Esophagus muscularis mucosa (tissue), 4 donors: ENCODE data around the gene TRABD2B. TPM values are rescaled to one million over a fixed set of nuclear protein-coding genes. Genes with fewer than 3 reads are reported as not detected.

Experiments
- DNase-seq: peaks from one replicate; pipeline ENCODE4 v3.0.0-alpha.2; 2017; ENCODE audit errors: extremely low spot score
- H3K27ac ChIP-seq, 4 donors: fragments of 200-600 bp; sonication (generic); replicated peaks in 1 of 4; 1 replicate in 3 of 4; 2 replicates in 1 of 4; pipeline ENCODE4 v1.5.1; 2016 to 2019; ENCODE audit warnings: mild to moderate bottlenecking in 1 of 4
- H3K27me3 ChIP-seq, 4 donors: fragments of 200-600 bp; sonication (generic); one replicate each; pipeline versions ENCODE4 v1.5.1 to v1.6.0; 2016 to 2019
- H3K36me3 ChIP-seq, 4 donors: fragments of 200-600 bp; sonication (generic); one replicate each; pipeline ENCODE4 v1.5.1; 2016 to 2019
- H3K4me1 ChIP-seq, 4 donors: fragments of 200-600 bp; sonication (generic); one replicate each; pipeline ENCODE4 v1.5.1; 2016 to 2019
- H3K4me3 ChIP-seq, 4 donors: fragments of 200-600 bp; sonication (generic); 1 replicate in 2 of 4; 2 replicates in 2 of 4; pipeline ENCODE4 v1.5.1; 2016 to 2019; ENCODE audit warnings: mild to moderate bottlenecking in 4 of 4, moderate library complexity in 1 of 4
- H3K9me3 ChIP-seq, 4 donors: fragments of 200-600 bp; sonication (generic); 1 replicate in 3 of 4; 2 replicates in 1 of 4; pipeline ENCODE4 v1.5.1; 2016 to 2019
- EP300 ChIP-seq: sonication (generic); formaldehyde crosslinking; IDR thresholded peaks from one replicate; pipeline ENCODE4 v1.6.1; 2017; ENCODE audit warnings: antibody characterized with exemption
- POLR2A ChIP-seq: fragments of 450-650 bp; IDR thresholded peaks from one replicate; pipeline ENCODE4 v1.6.1; 2017; ENCODE audit warnings: antibody characterized with exemption, moderate library complexity, mild to moderate bottlenecking, low read depth
- POLR2AphosphoS5 ChIP-seq, 2 donors: sonication (generic); formaldehyde crosslinking; IDR thresholded peaks; one replicate each; pipeline ENCODE4 v1.6.1; 2017; ENCODE audit warnings: antibody characterized with exemption in 2 of 2
- WGBS: methylation state at CpG from one replicate; pipeline ENCODE4 v1.1.5; 2018; 5-methylcytosine and 5-hydroxymethylcytosine counted together
- intact Hi-C: fragments of 100-400 bp; cut with DNase I; formaldehyde crosslinking; loops from one replicate; pipeline ENCODE4 v1.15.1; 2023
- total RNA-seq, 4 donors: library from RNA; depleted of rRNA; stranded (reverse); fragments of >200 nt; gene quantifications; one replicate each; pipeline versions ENCODE4 v1.1.0 to v1.2.1, GENCODE V29; 2016
- TF ChIP-seq, protein P1 (sequence below), 3 experiments: fragments of 200-600 bp in 2 of 3; fragments of 450-650 bp in 1 of 3; sonication (generic) in 2 of 3; IDR thresholded peaks; one replicate each; pipeline ENCODE4 v1.5.1; 2017 to 2019; ENCODE audit warnings: antibody characterized with exemption in 3 of 3, mild to moderate bottlenecking in 2 of 3, moderate library complexity in 1 of 3

TRABD2B gene
- total RNA-seq, 4 donors from 2014 or later = 4.0 to 7.6 (median 4.1) TPM

DNA sequence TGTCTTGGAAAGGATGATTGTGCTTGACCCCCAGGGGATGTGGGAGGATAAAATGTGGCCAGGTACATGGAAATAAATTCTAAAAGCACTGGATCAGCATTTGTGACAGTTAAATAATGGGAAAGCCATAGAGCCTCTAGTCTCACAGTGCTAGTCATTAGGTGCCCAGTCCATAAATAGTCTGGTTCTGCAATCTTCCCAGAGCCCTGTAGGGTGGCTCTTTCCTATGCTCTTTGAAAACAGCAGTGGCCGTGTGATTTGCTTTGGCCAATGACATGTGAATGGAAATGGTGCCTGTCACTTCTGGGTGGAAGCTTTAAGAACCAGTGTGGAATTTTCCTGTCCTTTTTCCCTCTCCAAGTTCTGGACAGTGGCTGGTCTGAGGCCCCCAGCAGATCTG, 113.2 kb downstream of the TRABD2B start:
- intact Hi-C loops = no loop called here
- H3K9me3 ChIP-seq = no peaks in the 10 kb centered on the region
- WGBS = 93% methylated on average over 1 of the region's 1 CpG
- TF ChIP-seq, protein P1, sequence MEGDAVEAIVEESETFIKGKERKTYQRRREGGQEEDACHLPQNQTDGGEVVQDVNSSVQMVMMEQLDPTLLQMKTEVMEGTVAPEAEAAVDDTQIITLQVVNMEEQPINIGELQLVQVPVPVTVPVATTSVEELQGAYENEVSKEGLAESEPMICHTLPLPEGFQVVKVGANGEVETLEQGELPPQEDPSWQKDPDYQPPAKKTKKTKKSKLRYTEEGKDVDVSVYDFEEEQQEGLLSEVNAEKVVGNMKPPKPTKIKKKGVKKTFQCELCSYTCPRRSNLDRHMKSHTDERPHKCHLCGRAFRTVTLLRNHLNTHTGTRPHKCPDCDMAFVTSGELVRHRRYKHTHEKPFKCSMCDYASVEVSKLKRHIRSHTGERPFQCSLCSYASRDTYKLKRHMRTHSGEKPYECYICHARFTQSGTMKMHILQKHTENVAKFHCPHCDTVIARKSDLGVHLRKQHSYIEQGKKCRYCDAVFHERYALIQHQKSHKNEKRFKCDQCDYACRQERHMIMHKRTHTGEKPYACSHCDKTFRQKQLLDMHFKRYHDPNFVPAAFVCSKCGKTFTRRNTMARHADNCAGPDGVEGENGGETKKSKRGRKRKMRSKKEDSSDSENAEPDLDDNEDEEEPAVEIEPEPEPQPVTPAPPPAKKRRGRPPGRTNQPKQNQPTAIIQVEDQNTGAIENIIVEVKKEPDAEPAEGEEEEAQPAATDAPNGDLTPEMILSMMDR (IDR thresholded peaks at IDR 0.05) = no peak
- no peak for TF ChIP-seq POLR2A
- TF ChIP-seq EP300 = no peak
- no peaks in the 10 kb centered on the region for H3K36me3 ChIP-seq
- no peak overlapping the region for H3K4me3 ChIP-seq
- no peak overlapping the region for H3K27ac ChIP-seq
- DNase-seq = no peak
- H3K27me3 ChIP-seq = no peaks in the 10 kb centered on the region
- peaks cover 0 to 25% (median 16%) of the 10 kb centered on the region in 4 donors for H3K4me1 ChIP-seq

DNA sequence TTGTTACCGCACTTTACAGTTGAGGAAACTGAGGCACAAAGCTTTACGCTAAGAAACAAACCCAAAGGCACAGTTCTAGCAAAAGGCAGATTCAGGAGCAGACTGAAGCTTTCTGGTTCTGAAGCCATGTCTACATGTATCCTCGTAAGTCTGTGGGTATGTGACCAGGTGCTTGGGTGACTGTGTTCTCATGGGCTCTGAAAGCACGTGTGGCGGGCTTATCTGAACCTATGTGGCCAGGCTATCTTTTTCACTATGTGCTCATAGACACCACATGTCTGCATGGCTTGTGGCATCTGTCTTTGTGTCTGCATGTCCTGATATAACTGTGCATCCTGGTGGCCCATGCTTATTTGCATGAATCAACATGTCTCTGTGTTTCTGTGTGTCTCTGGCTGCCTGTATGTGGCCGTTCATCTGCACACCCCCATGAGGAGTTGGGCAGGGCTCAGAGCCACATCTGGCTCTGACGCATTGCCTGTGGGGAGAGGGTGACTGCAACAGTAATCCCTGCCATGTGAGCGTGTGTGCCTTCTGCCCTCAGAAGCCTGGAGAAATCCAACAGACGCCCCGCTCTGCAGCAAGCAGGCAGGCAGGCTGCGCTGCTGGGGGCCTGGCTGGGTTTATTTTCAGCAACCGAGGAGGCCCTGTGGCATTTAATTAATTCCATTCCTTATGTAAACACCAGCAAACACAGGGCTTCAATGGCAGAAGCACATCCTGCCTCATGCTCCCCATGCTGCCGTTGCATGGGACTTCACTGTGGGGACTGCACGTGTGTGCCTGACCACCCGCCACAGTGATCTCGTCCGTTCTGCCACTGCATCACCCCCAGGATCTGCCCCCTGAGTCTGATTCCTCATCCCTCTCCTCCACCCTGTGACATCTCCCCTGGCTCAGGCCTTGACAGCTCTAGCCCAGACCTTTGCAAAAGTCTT, 115.4 kb downstream of the TRABD2B start:
- Histone ChIP-seq H3K27me3 (no peaks in the 10 kb centered on the region), H3K9me3 (no peaks in the 10 kb centered on the region), H3K27ac (no peak overlapping the region), H3K4me3 (no peak overlapping the region), H3K36me3 (no peaks in the 10 kb centered on the region), H3K4me1 (peaks cover 0 to 8% (median 7%) of the 10 kb centered on the region in 4 donors)
- no peak for DNase-seq
- intact Hi-C loops = no loop called here
- WGBS = 80% methylated on average over 12 of the region's 17 CpGs
- TF ChIP-seq POLR2AphosphoS5 (IDR thresholded peaks at IDR 0.05) (no peak), POLR2A (no peak), EP300 (no peak)
- TF ChIP-seq, protein P1 (IDR thresholded peaks at IDR 0.05) = no peak

- no peak for TF ChIP-seq POLR2A
- no peak for TF ChIP-seq POLR2AphosphoS5 (IDR thresholded peaks at IDR 0.05)
- TF ChIP-seq EP300 = no peak
- TF ChIP-seq, protein P1 (IDR thresholded peaks at IDR 0.05) = no peak
- DNase-seq = no peak
- H3K4me3 ChIP-seq = no peak overlapping the region
- H3K4me1 ChIP-seq = peaks cover 18 to 41% (median 28%) of the 10 kb centered on the region in 4 donors
- no peaks in the 10 kb centered on the region for H3K27me3 ChIP-seq
- no peaks in the 10 kb centered on the region for H3K9me3 ChIP-seq
- H3K27ac ChIP-seq = peak overlapping the region in 2 of 4 donors; percentile 30 to 34
- intact Hi-C loops = no loop called here
- no peaks in the 10 kb centered on the region for H3K36me3 ChIP-seq
- 95% methylated on average over 4 of the region's 4 CpGs for WGBS
These were observed 120.6 kb downstream of the TRABD2B start for GRCh38 chr1:47876587-47876963.

DNA sequence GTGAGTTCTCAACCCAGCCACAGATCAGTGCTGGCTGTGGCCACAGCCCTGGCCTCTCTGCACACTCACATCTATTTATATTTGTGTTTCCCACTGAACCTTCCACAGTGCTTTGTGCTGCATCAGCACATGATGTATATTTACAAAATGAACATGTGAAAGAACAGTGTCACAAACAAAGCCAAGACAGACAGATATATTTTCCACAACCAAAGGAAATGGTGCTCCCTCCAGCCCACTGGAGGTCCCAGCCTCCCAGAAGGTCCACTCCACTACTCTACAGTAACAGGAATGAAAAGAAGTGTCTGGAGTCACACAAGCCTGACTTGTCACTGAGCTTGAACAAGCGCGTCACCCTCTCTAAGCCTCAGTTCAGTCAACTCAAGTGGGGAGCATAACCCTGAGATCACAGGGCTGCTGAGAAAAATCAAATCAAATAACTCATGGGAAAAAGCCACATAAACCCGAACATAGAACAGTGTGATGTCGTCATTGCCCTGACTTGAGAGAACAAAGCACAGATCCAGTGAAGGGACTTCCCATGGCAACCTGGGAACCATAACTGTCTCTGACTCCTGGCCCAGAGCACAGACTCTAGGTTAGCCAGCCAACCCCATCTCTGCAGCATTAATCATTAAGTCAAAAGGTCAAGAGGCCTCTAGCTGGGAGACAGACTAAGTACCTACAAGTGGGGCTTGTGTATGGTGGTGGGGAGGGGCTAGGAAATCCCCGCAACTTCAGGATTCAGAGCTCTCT, 121.2 kb downstream of the TRABD2B start:
- TF ChIP-seq POLR2AphosphoS5 (IDR thresholded peaks at IDR 0.05) (peak in 1 of 2 donors; percentile 43), POLR2A (no peak), EP300 (no peak)
- TF ChIP-seq, protein P1 (IDR thresholded peaks at IDR 0.05) = no peak
- Histone ChIP-seq H3K4me3 (no peak overlapping the region), H3K27ac (peak overlapping the region in 2 of 4 donors; percentile 30 to 34), H3K36me3 (no peaks in the 10 kb centered on the region), H3K9me3 (no peaks in the 10 kb centered on the region), H3K27me3 (no peaks in the 10 kb centered on the region), H3K4me1 (peaks cover 18 to 41% (median 28%) of the 10 kb centered on the region in 4 donors)
- 79% methylated on average over 5 of the region's 5 CpGs for WGBS
- no peak for DNase-seq
- intact Hi-C loops = no loop called here
